Jurkat, Clone E6-1 (cell line): ENCODE measurements around the gene CD248.
"Not testable (repeated sequence)": the region's sequence is repeated elsewhere in the genome, so short reads cannot be mapped to it uniquely, and the experiment has no call there.

Experiments
- DNase-seq: peaks from one replicate; pipeline ENCODE4 v3.0.0-alpha.2; 2011; ENCODE audit warnings: low read depth, low spot score
- H3K4me3 ChIP-seq: 2 replicates; pipeline ENCODE4 v1.5.1; 2011; ENCODE audit warnings: mild to moderate bottlenecking, low read length, control low read depth, moderate library complexity

The CD248 gene

DNA sequence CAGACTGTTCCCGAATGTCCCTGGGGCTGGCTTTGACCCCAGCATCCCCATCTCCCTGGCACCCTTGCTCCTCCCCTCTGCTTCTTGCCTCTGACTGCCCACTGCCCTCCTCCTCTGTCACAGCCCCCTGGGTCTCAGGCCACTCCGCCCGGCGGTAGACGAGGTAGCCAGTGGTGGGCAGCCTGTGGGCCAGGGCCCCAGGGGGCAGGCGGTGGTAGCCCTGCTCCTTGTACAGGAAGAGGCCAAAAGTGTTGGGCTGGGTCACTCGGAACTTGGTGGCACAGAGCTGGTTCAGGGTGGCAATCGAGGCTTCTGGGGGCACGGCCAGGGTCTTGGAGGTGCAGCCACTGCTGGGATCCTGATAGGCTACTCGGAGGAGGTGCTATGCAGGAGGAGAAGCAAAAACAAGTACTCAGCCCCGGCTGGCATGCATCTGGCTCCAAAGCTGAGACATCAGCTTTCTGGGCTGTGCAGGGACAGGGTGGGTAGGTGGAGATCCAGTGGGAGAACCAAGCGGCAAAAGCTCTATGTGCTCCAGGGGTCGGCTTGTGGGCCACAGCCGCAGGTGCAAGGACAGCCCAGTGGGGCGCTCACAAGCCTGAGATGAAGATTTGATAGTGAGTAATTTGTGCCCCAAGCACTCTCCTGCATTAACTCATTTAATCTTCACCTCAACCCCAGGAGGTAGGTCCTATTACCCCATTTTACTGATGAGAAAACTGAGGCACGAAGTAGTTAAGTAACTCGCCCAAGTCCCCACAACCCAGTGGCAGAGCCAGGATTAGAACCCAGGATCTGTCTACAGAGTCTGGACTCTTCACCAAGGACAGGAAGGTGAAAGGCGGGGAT lies 15.8 kb upstream of the CD248 start:
- no peak overlapping the region for H3K4me3 ChIP-seq
- DNase-seq = no peak

DNA sequence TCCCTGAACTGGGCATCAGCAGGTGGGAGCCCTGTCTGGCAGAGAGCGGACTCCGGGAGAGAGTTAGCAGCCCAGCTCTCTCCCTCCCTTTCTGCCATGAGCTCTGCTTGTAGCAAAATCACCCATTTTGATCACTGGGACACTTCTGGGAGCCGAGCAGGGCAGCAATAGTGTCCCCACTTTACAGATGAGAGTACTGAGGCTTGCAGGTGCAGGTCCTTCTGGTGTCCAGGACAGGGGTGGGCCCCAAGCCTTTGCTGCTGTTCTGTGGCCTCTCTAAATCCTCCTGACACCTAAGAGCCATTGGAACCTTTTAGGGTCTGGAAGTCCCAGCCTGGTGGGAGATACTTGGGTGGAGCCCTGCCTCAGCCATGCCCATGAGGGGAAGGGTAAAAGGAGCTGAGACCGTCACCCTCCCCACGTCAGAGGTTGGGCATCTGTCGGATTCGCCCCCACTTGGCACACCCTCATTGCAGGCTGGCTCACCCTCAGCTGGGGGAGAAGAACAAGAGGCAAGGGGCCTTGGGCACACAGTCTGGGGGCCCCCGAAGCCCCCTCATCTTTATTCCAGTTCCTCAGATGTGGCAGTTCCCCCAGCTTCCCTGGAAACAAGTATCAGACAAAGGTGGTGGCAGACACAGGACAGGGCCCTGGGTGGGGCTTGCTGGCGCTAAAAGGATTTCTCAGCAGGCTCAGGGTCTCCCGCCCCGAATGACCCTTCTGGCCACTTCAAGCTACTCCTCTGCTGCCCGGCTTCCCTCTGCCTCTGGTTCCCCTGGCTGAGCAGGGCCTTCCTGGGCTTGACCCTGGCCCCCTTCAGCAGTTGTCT lies 14.9 kb upstream of the CD248 start:
- no peak overlapping the region for H3K4me3 ChIP-seq
- no peak for DNase-seq

DNA sequence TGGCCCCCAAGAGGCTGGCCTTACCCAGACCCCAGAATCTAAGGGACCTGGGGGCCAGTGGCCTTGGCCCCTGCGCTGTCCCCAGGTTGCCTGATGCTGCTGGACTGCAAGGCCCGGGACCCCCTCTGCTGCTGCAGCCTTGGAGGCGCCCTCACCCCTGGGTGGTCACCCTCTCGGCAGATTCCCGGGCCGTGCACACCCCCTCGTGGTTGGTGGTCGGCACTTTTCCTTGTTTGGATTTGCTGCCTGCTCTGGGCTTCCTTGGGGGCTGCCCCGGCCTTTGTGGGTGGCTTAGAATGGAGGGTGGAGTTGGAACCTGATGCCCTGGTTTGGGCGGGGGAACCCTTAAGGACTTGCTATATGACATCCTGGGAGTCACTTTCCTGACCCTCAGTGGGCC lies 14.1 kb upstream of the CD248 start:
- no peak overlapping the region for H3K4me3 ChIP-seq
- DNase-seq = no peak

DNA sequence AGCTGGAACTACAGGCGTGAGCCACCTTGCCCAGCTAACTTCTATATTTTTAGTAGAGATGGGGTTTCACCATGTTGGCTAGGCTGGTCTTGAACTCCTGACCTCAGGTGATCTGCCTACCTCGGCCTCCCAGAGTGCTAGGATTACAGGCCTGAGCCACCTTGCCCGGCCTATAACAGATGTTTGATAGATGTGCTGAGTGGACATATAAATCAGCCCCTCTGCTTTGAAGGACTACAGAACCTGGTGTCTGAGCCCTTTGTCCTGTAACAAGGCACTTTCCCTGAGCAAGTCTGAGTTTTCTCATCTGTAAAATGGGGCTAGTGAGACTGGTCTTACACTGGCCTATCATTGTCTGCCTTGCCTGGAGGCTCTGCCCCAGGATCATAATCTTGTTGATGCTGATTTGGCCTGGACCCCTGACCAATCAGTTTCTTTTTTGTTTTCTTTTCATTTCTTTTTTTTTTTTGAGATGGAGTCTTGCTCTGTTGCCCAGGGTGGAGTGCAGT lies 12.4 kb upstream of the CD248 start:
- no peak for DNase-seq
- no peak overlapping the region for H3K4me3 ChIP-seq

DNA sequence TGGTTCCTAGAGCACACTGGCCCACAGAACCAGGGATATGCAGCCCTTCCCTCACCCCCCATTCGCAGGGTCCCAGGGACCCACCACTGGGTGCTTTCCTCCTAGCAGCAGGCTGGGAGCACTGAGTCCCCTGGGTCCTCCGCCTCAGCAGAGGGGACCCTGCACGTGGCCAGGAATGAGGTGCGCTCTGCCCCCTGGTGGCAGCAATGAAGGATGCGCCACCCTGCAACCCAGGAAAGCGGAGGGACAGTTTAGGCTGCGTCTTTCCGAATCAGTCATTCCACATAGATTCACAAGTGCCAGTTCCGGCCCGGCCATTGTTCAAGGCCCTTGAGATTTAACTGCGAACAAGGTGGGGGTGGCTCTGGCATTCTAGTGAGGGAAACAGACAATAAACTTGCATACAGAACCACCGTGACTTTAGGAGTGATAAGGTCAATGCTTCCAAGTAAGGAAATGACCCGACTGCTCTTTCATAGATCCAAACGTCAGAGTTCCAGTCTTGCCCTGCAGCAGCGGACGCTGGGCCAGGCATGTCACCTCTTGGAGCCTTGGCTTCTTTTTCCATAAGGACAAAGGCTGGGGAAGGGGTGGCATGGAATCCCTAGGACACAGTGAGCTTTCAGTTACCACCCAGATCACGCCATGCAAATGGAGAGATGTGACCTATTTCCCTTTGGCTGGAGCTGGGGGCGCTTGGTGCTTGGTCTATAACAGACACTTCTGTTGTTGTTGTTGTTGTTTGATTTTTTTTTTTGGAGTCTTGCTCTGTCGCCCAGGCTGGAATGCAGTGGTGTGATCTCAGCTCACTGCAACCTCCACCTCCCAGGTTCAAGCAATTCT lies 11.7 kb upstream of the CD248 start:
- H3K4me3 ChIP-seq = no peak overlapping the region
- peak; percentile 75 for DNase-seq

DNA sequence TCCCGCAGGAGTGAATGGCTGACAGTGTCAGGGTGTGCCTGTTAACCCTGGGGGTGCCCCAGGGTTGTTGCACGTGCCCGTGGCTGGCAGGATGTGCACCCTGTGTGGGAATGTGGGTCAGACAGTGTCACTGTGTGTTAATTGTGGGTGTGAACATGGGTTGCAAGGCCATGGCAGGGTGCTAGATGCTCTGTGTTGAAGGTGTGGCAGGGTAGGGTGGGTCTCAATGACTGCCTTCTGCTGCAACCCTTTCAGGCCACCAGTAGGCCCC lies 11.1 kb upstream of the CD248 start:
- no peak overlapping the region for H3K4me3 ChIP-seq
- DNase-seq = no peak

DNA sequence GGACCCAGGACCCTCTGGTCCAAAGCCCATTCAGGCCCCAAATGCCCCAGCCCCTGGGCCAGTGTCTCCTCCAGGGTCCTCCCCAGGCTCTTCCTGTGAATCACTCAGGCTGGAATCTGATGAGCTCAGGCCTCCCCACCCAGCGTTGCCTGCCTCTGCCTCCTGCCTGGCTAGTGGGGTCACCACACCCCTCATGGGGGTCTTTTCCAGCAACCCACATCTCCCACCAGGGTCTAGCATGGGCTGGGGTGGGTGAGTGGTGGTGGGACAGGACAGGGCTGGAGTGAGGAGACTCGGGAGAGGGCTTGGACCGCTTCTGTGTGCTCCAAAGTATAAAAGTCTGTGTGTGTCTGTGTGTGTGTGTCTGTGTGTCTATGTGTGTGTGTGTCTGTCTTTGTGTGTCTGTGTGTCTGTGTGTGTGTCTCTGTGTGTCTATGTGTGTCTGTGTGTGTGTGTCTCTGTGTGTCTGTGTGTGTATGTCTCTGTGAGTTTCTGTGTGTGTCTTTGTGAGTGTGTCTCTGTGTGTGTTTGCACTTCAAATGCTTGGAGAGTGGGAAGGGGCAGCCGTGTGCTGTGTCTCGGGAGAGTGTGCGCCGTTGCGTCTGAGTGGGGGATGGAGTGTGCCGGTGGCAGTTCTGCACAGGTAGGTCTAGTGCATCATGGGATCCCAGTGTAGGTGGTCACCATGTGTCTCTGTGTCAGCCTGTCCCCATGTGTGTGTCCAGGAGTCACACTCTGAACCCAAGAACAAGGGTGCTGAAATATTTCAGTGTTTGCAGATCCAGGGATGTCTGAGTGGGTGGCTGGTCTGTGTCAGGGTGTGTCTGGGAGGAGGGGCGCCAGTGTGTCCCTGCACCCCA lies 10.6 kb upstream of the CD248 start:
- DNase-seq = no peak
- no peak overlapping the region for H3K4me3 ChIP-seq

DNA sequence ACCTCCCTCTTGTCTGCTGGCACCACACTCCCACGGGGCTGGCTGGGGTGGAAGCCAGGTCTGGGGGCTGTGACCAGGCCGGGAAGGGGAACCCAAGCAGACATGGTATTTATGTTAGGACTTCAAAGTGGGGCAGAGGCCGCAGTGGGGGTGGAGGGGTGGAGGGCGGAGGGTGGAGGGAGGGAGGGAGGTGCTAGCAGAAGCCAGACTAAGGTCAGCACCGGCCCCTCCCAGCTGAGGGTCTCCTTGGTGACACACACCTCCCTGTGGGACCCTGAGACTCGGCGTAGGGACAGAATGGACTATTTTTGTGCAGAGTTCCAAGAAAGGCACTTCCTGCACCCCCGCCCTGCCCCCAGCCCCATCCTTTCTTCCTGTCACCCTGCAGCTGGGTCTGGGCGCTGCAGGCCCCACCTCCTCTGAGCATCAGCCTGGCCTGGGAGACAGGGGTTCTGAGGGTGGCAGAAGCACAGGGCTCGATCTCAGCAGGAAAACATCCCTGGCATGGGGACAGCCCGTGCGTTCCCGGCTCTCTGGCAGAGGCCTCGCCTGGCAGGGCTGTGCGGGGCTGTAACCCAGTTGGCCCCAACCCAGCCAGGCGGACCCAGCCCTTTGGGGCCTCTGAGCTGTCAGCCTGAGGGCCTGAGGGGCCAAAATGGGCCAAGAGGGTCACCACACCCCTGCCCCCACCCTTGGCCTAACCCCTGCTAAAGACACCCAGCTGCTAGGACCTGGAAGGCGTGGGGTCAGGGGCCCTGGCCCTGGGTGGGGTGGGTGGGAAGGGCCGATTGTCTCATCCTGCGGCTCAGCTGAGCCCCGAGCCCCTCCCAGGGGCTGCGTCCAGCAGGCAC lies 9.6 kb upstream of the CD248 start:
- DNase-seq = peak; percentile 60
- no peak overlapping the region for H3K4me3 ChIP-seq

DNA sequence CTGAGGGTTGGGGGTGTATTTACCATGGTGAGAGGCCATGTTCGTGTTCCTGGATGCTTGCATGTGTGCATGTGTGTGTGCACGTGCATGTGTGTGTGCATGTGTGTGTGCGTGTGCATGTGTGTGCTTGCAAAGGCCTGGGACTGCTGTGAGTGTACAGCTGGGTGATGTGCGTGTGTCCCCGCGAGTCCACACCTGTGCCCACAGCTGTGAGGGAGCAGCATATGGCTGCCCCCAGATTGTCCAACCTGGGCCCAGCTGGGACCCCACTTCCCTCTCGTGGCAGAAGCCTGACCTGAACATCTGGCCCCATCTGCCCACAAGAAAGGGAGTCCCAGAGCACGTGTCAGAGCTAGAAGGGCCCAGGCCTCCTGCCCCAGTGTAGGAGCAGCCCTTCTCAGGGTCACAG lies 8.4 kb upstream of the CD248 start:
- peak; percentile 75 for DNase-seq
- H3K4me3 ChIP-seq = no peak overlapping the region

DNA sequence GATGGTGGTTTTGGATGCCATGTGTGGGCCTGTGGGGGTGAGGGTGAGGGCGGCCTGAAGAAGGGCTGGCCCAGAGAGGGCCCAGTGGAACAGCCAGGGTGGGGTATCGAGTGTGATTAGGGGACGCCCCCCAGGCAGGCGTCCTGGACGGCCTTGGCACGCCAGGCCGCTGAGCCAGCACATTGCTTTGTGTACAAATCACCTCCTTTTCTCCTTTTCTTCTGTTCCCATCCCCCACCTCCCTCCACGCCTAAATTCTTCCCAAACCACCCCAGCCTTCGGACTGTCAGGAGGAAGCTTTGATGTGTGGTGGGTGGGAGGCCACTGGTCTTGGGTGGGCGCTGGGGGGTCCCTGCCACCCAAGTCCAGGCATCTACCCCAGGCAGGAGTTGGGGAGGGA lies 7.8 kb upstream of the CD248 start:
- DNase-seq = no peak
- no peak overlapping the region for H3K4me3 ChIP-seq

DNA sequence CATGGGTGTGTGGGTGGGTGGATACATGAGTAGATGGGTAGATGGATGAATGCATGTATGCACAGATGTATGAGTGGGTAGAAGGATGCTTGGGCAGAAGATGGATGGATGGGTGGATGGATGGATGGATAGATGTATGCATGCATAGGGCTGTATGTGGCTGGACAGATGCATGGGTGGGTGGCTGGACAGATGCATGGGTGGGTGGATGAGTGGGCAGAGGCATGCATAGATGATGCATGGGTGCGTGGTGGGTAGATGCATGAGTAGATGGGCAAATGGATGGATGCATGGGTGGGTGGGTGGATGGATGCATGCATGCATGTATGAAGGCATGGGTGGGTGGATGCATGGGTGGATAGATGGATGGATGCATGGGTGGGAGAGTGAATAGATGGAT lies 6.8 kb upstream of the CD248 start:
- DNase-seq = no peak
- H3K4me3 ChIP-seq = no peak overlapping the region

DNA sequence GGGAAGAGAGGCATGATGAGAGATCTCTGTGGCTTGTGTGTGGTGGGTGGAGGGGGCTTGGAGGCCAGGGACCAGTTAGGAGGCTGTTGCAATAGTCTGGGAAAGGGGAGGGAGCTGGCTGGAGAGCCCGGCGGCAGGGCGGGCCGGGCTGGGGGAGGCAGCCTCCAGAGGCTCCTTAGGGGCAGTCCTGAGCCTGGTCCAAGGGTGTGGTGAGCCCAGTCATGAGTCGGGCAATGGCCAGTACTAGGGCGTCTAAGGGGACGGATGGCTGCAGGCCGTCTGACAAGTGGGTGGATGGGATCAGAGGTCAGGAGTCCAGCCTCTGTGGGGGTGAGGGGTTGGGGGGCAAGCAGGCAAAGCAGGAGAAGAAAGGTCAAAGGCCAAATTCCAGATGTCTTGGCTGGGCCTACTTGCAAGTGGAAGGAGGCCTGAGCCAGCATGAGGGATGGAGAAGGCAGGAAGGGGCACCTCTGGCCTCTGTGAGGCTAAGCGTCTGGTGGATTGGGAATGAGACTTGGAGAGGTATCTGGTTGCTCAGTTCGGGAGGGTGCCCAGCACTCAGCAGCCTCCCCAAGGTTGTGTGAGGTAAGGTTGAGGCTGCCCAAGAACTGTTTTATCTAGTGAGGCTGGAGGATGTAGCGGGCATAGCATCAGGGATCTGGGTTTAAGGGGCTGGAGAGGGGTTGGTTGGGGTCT lies 6.0 kb upstream of the CD248 start:
- no peak for DNase-seq
- H3K4me3 ChIP-seq = no peak overlapping the region

DNA sequence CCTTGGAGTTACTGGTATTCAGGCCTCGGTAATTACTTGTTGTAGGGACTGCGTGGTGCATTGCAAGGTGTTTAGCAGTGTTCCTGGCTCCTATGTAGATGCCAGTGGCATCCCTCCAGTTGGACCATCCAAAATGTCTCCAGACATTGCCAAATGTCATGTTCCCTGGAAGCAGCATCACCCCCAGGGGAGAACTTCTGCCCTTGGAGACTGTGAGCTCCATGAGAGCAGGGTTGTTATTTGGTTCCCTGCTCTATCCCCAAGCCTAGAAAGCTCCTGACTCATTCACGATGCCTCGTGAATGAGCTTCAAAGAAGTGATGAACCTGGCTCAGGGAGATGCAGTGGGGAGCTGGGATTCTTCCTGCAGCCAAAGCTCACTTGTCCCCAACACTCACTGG lies 4.8 kb upstream of the CD248 start:
- no peak overlapping the region for H3K4me3 ChIP-seq
- no peak for DNase-seq

DNA sequence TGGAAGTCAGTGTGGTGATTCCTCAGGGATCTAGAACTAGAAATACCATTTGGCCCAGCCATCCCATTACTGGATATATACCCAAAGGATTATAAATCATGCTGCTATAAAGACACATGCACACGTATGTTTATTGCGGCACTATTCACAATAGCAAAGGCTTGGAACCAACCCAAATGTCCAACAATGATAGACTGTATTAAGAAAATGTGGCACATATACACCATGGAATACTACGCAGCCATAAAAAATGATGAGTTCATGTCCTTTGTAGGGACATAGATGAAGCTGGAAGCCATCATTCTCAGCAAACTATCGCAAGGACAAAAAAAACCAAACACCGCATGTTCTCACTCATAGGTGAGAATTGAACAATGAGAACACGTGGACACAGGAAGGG lies 3.9 kb upstream of the CD248 start:
- H3K4me3 ChIP-seq, DNase-seq: not testable (repeated sequence)

DNA sequence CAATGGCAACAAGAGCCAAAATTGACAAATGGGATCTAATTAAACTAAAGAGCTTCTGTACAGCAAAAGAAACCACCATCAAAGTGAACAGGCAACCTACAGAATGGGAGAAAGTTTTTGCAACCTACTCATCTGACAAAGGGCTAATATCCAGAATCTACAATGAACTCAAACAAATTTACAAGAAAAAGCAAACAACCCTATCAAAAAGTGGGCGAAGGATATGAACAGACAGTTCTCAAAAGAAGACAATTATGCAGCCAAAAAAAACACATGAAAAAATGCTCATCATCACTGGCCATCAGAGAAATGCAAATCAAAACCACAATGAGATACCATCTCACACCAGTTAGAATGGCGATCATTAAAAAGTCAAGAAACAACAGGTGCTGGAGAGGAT lies 3.4 kb upstream of the CD248 start:
- not testable (repeated sequence) for DNase-seq, H3K4me3 ChIP-seq

DNA sequence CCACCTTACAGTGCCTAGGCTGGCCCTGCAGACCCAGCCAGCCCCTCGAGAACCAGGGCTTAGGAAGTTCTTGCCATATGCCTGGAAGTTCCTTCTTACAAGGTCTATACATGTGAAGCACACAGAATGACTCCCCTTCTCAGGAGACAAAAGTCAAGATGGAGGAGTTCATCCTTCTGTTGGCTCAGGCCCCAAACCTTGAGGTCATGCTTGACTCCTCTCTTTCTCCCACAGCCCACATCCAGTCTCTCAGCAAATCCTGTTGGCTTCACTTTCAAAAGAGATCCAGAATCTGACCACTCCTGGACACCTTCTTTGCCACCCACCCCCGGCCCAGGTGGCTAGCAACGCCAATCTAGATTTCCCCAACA lies 1.7 kb upstream of the CD248 start:
- no peak for DNase-seq
- H3K4me3 ChIP-seq = peak overlapping the region; percentile 41; the same call in 1 of the 2 replicates
